HCT116 (cell line): ENCODE data around the gene CCNC. TPM values are rescaled to one million over a fixed set of nuclear protein-coding genes. Genes with fewer than 3 reads are reported as not detected.

ENCODE experiments used
- ATAC-seq: fragments of 200-7000 bp; cut with Tn5 transposase; 2 replicates; pipeline ENCODE4 v1.9.1; 2020; ENCODE audit warnings: mild to moderate bottlenecking, moderate library complexity
- BruUV-seq: library from RNA; stranded (reverse); fragments of 400-500 nt; replicated peaks from 2 replicates; lab custom pipeline; 2021; lab: Mats Ljungman, UMichigan
- CTCF ChIA-PET: fragments of 300-600 bp; sonication (Branson Sonifier 250); formaldehyde crosslinking; loops from one replicate; lab custom pipeline; 2021; ENCODE audit warnings: antibody characterized with exemption; lab: Charles Lee
- POLR2A ChIA-PET: fragments of 300-600, 350-600 bp; sonication (Branson Sonifier 250); formaldehyde crosslinking; loops from one replicate; lab custom pipeline; 2021; ENCODE audit warnings: antibody characterized with exemption; lab: Charles Lee
- RAD21 ChIA-PET, 2 experiments: fragments of 300-600 bp; sonication (Branson Sonifier 250); formaldehyde crosslinking; loops; one replicate each; lab custom pipeline; 2023; ENCODE audit warnings: low total read pairs in 2 of 2; ENCODE audit not compliant: uncharacterized antibody in 2 of 2, unreplicated experiment in 2 of 2, low non-redundant PET in 1 of 2; lab: Charles Lee
- DNase-seq: peaks from one replicate; pipeline ENCODE4 v3.0.0-alpha.2; 2010; ENCODE audit warnings: low read depth, low spot score
- H2AFZ ChIP-seq: fragments of 200-600 bp; shearing (Covaris generic), sonication (generic); 2 replicates; pipeline ENCODE4 v1.6.1; 2017; ENCODE audit warnings: low read depth, mixed run types, mixed read lengths, antibody characterized with exemption, low read length; ENCODE audit not compliant: poor library complexity, severe bottlenecking
- H3K27ac ChIP-seq: 2 replicates; pipeline ENCODE4 v1.5.1; 2012; ENCODE audit warnings: low read depth, low read length
- H3K27me3 ChIP-seq: fragments of 200-600 bp; sonication (generic); 2 replicates; pipeline ENCODE4 v1.6.1; 2016; ENCODE audit warnings: mixed run types, low read length, mixed read lengths; ENCODE audit not compliant: insufficient read depth
- H3K36me3 ChIP-seq, 2 experiments: fragments of 200-500 bp in 1 of 2; fragments of 200-600 bp in 1 of 2; sonication (Bioruptor generic) in 1 of 2; sonication (generic) in 1 of 2; 2 replicates each; pipeline versions ENCODE4 v1.5.1 to v1.6.1; 2014 to 2016; ENCODE audit warnings: low read length in 2 of 2, inconsistent platforms in 1 of 2, mixed read lengths in 1 of 2, mixed run types in 1 of 2; ENCODE audit not compliant: insufficient read depth in 2 of 2, control insufficient read depth in 1 of 2
- H3K4me1 ChIP-seq, 2 experiments: fragments of 200-600 bp in 1 of 2; sonication (generic) in 1 of 2; 2 replicates each; pipeline versions ENCODE4 v1.5.1 to v1.6.1; 2012 to 2017; ENCODE audit warnings: low read length in 2 of 2, inconsistent platforms in 1 of 2, mild to moderate bottlenecking in 1 of 2, mixed read lengths in 1 of 2, mixed run types in 1 of 2, moderate library complexity in 1 of 2; ENCODE audit not compliant: insufficient read depth in 2 of 2, control insufficient read depth in 1 of 2
- H3K4me2 ChIP-seq: fragments of 200-600 bp; sonication (generic); 2 replicates; pipeline ENCODE4 v1.6.1; 2017; ENCODE audit warnings: mixed run types, low read length, mixed read lengths
- H3K4me3 ChIP-seq, 2 experiments: fragments of 200-600 bp in 1 of 2; sonication (generic) in 1 of 2; replicated peaks in 1 of 2; 2 replicates each; pipeline ENCODE4 v1.5.1; 2011 to 2016; ENCODE audit warnings: low read length in 2 of 2, control low read depth in 1 of 2, low read depth in 1 of 2, mild to moderate bottlenecking in 1 of 2, mixed read lengths in 1 of 2, mixed run types in 1 of 2
- H3K79me2 ChIP-seq: fragments of 200-600 bp; sonication (generic); 2 replicates; pipeline ENCODE4 v1.6.1; 2017; ENCODE audit warnings: mild to moderate bottlenecking, mixed run types, low read length, moderate library complexity, mixed read lengths; ENCODE audit not compliant: insufficient read depth
- H3K9ac ChIP-seq: fragments of 200-600 bp; sonication (generic); 2 replicates; pipeline ENCODE4 v1.6.1; 2016; ENCODE audit warnings: low read length, mixed read lengths
- H3K9me2 ChIP-seq: fragments of 200-600 bp; sonication (generic), shearing (Covaris generic); 2 replicates; pipeline ENCODE4 v1.6.1; 2017; ENCODE audit warnings: mixed run types, mild to moderate bottlenecking, moderate library complexity; ENCODE audit not compliant: insufficient read depth
- H3K9me3 ChIP-seq, 2 experiments: fragments of 200-500 bp in 1 of 2; fragments of 200-600 bp in 1 of 2; sonication (Bioruptor generic) in 1 of 2; sonication (generic) in 1 of 2; 2 replicates each; pipeline ENCODE4 v1.6.1; 2014 to 2017; ENCODE audit warnings: low read length in 2 of 2, mixed read lengths in 2 of 2, inconsistent platforms in 1 of 2, low read depth in 1 of 2, mild to moderate bottlenecking in 1 of 2, mixed run types in 1 of 2, moderate library complexity in 1 of 2; ENCODE audit not compliant: control insufficient read depth in 1 of 2, insufficient read depth in 1 of 2
- H4K20me1 ChIP-seq: fragments of 200-600 bp; sonication (generic), shearing (Covaris generic); 2 replicates; pipeline ENCODE4 v1.6.1; 2017; ENCODE audit warnings: mixed run types, mild to moderate bottlenecking, moderate library complexity; ENCODE audit not compliant: insufficient read depth
- ATF3 ChIP-seq: IDR thresholded peaks from 2 replicates; pipeline ENCODE4 v1.6.1; 2012
- CBX3 ChIP-seq: IDR thresholded peaks from 2 replicates; pipeline ENCODE4 v1.6.1; 2012; ENCODE audit warnings: low read depth
- CEBPB ChIP-seq: IDR thresholded peaks from 2 replicates; pipeline ENCODE4 v1.6.1; 2012; ENCODE audit warnings: low read depth
- EZH2phosphoT487 ChIP-seq: fragments of 200-600 bp; IDR thresholded peaks from 2 replicates; pipeline ENCODE4 v1.6.1; 2018; ENCODE audit warnings: antibody characterized with exemption, borderline replicate concordance
- MAX ChIP-seq: IDR thresholded peaks from 2 replicates; pipeline ENCODE4 v1.6.1; 2012
- RAD21 ChIP-seq: IDR thresholded peaks from 2 replicates; pipeline ENCODE4 v1.6.1; 2012; ENCODE audit warnings: low read depth, mild to moderate bottlenecking
- REST ChIP-seq: IDR thresholded peaks from 2 replicates; pipeline ENCODE4 v1.6.1; 2012; ENCODE audit warnings: low read depth
- SP1 ChIP-seq: IDR thresholded peaks from 2 replicates; pipeline ENCODE4 v1.6.1; 2012; ENCODE audit warnings: low read depth
- SRF ChIP-seq: IDR thresholded peaks from 2 replicates; pipeline ENCODE4 v1.6.1; 2012; ENCODE audit warnings: low read depth
- YY1 ChIP-seq: IDR thresholded peaks from 2 replicates; pipeline ENCODE4 v1.6.1; 2011; ENCODE audit warnings: low read length, low read depth, moderate library complexity, mild to moderate bottlenecking; ENCODE audit not compliant: insufficient replicate concordance; ENCODE audit errors: extremely low read depth
- ZBTB33 ChIP-seq: IDR thresholded peaks from 2 replicates; pipeline ENCODE4 v1.6.1; 2011; ENCODE audit warnings: mild to moderate bottlenecking, low read length, moderate library complexity; ENCODE audit not compliant: insufficient replicate concordance; ENCODE audit errors: extremely low read depth
- ZFX ChIP-seq: fragments of 450-650 bp; IDR thresholded peaks from 2 replicates; pipeline ENCODE4 v1.6.1; 2017
- ZNF274 ChIP-seq: fragments of 200-500 bp; sonication (Bioruptor generic); IDR thresholded peaks from 2 replicates; pipeline ENCODE4 v1.6.1; 2014; ENCODE audit warnings: mild to moderate bottlenecking, low read depth, low read length, inconsistent platforms
- intact Hi-C: fragments of 100-400 bp; cut with micrococcal nuclease; formaldehyde crosslinking; loops from 2 replicates; pipeline ENCODE4 v1.10.0; 2022
- total RNA-seq: library from RNA; stranded (reverse); gene quantifications from one replicate; pipeline ENCODE4 v1.2.1, GENCODE V29; 2021; ENCODE audit not compliant: unreplicated experiment

CCNC gene
- total RNA-seq, 1 experiment from 2014 or later: 78.5 TPM

- TF ChIP-seq ZNF274: no peak
Measured at GRCh38 chr6:99560668-99561067, 7.8 kb downstream of the CCNC start (continued).

GRCh38 chr6:99559057-99559456, 9.4 kb downstream of the CCNC start:
- no peak for DNase-seq
- no peak overlapping the region for H3K4me2 ChIP-seq
- H3K79me2 ChIP-seq: peaks cover 77% of the 10 kb centered on the region
- H4K20me1 ChIP-seq: no peaks in the 10 kb centered on the region; the same call in 1 of the 2 replicates
- H3K4me1 ChIP-seq: no peaks in the 10 kb centered on the region
- H3K9me3 ChIP-seq: no peaks in the 10 kb centered on the region
- BruUV-seq: no TSS peak
- H3K4me3 ChIP-seq: no peak overlapping the region
- no peak overlapping the region for H3K27ac ChIP-seq
- H2AFZ ChIP-seq: no peak overlapping the region
- peaks cover 28 to 37% of the 10 kb centered on the region in 2 experiments for H3K36me3 ChIP-seq
- no peaks in the 10 kb centered on the region for H3K9me2 ChIP-seq
- CTCF ChIA-PET: no interaction called here
- H3K27me3 ChIP-seq: no peaks in the 10 kb centered on the region
- TF ChIP-seq ZFX: no peak
- no peak for TF ChIP-seq EZH2phosphoT487
- TF ChIP-seq, all 23 proteins: peak for 0
- intact Hi-C loops: no loop called here
- no peak for ATAC-seq
- H3K9ac ChIP-seq: no peak overlapping the region
- ChIA-PET RAD21 (no interaction called here), POLR2A (interaction anchor here (2.4 kb wide), 1 partner anchor 9 kb away, joined by 6 read pairs; the partner anchor contains the start of gene CCNC)

- Histone ChIP-seq H3K4me1 (no peaks in the 10 kb centered on the region), H3K4me2 (no peak overlapping the region), H3K36me3 (peaks cover 41 to 51% of the 10 kb centered on the region in 2 experiments), H3K9me2 (no peaks in the 10 kb centered on the region), H3K9ac (no peak overlapping the region), H4K20me1 (no peaks in the 10 kb centered on the region; the same call in none of the 2 replicates), H3K27ac (no peak overlapping the region), H3K79me2 (peaks cover 46% of the 10 kb centered on the region), H3K27me3 (no peaks in the 10 kb centered on the region), H2AFZ (no peak overlapping the region), H3K4me3 (no peak overlapping the region), H3K9me3 (no peaks in the 10 kb centered on the region)
- ATAC-seq: no peak
- CTCF ChIA-PET: no interaction called here
- RAD21 ChIA-PET: no interaction called here
- POLR2A ChIA-PET: no interaction called here
- BruUV-seq: no TSS peak
- intact Hi-C loops: no loop called here
- no peak for DNase-seq
- TF ChIP-seq RAD21 (no peak), MAX (no peak), SP1 (no peak), ZFX (no peak), REST (no peak), CBX3 (no peak), ZBTB33 (no peak), EZH2phosphoT487 (no peak), ATF3 (no peak), SRF (no peak), CEBPB (no peak), YY1 (no peak)
Measured at GRCh38 chr6:99553888-99554287, 14.6 kb downstream of the CCNC start.
